GM18526 (cell line): ENCODE data around the gene FBXO2.

ENCODE experiments used
- POLR2A ChIP-seq: IDR thresholded peaks from 3 replicates; pipeline ENCODE4 v1.6.1; 2011; ENCODE audit not compliant: insufficient read length; ENCODE audit errors: extremely low read depth

Gene FBXO2

GRCh38 chr1:11654137-11654938 is at the start of gene FBXO2, which contains the start of gene FBXO44:
Gene FBXO2 (minus strand): TSS chr1:11654429. CDS start chr1:11654340, 89 bp downstream.
Gene FBXO44 (plus strand): TSS chr1:11654877. CDS start chr1:11655836, 959 bp downstream.
- peak; percentile 26 for TF ChIP-seq POLR2A

GRCh38 chr1:11703357-11704193 is 49.3 kb upstream of the FBXO2 start:
- TF ChIP-seq POLR2A = no peak

DNA sequence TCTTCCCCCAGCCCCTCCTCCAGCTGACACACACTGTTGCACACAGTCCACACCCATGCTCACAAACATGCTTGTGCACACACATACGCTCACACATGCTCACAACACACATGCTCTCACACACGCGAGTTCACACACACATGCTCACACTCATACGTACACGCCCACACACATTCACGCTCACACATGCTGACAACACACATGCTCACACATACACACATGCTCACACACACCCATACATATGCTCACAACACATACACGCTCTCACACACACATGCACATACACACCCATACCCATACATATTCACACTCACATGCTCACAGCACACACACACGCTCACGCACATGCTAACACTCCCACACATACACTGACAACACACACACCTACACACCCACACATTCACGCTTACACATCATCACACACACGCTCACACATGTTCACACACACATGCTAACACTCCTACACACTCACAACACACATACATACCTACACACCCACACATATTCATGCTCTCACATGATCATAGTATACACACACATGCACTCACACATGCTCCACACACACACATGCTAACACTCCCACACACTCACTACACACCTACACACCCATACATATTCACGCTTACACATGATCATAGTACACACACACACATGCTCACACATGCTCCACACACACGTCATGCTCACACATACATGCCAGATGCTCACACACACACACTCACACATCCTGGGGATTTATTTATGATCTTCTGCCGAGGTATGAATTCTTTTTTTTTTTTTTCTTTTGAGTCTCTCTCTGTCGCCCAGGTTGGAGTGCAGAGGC is 48.0 kb upstream of the FBXO2 start:
- TF ChIP-seq POLR2A = no peak

- no peak for TF ChIP-seq POLR2A
Observed at GRCh38 chr1:11701551-11701961, 47.3 kb upstream of the FBXO2 start.

DNA sequence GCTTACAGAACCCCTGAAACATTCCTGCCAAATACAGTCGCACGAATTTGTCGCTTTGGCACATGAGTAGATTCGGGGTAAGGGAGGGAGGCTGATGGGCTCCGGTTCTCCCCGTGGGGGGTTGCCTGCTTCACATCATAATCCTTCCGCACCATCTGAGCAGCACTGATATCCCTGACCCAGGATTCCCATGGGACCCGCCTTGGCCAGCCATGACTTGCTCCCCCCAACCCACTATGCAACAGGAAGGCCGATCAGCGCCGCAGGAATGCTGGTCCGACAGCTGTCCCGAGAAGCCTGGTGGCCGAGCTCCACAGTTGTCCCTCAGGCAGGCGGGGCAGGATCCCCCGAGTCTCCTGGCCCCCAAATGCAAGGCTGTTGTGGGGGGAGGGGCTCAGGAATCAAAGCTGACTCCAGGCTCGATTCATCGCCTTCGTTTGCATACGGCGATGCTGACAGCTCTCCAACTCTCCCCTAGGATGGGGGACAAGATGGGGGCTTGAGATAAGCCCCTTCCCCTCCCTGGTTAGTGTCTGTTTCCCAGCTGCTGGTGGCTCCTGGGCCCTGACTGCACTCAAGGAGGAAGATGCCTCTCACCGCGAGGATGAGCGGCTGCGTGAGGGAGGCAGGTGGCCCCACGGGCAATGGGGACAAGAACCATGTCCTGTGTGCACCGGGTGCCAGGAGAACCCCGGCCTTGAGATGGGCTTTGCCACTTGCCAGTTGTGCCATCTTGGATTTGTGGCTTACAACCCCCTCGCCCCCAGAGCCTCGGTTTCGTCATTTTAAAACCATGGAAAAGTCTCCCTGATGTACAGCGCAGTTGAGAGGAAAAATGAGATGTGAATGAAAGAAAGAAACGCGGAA is 46.6 kb upstream of the FBXO2 start:
- TF ChIP-seq POLR2A = no peak

DNA sequence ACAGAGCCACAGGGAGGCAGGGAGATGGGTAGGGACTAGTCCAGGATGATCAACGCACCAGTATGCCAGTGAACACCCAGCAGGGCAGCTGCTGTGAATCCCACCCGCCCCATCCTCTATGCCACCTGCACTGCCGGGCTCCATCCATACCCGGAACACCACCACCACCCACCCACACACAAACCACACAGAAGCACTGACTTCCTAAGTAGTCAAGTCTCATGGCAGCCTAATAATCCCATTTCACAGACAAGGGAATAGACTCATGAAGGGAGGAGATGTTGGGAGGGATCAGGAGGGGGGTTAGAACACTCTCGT is 43.6 kb upstream of the FBXO2 start:
- no peak for TF ChIP-seq POLR2A

DNA sequence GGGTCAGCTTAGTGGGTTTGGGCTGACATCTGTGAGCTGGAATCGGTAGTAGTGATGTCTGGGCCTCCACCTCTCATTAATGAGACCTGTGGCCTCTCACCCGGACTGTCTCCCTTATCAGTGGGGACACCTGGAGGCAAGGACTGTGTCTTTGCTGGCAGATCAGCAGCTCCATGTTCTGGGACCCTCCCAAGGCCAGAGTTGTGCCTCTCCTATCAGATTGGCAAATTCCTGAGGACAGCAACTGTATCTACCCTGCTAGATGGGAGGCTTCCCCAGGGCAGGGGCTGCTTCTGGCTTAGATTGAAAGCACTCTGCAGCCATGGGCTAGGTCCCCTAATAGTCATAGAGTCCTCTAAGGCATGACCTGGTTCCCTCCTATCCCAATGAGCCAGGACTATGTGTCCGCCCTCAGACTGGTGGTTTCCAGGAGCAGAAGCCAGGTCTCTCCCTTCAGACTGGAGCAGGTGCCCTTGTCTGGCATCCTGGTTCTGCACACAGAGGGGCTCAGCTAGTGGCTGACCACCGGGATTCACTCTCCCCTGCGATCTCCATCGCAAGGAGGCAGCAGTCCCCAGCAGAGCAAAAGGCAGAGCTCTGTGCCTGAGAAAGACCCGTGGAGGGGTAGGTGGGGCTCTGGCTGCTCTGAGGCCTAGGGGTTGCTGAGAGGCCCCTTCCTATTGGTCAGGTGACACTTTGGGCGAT is 43.1 kb upstream of the FBXO2 start:
- TF ChIP-seq POLR2A = no peak

DNA sequence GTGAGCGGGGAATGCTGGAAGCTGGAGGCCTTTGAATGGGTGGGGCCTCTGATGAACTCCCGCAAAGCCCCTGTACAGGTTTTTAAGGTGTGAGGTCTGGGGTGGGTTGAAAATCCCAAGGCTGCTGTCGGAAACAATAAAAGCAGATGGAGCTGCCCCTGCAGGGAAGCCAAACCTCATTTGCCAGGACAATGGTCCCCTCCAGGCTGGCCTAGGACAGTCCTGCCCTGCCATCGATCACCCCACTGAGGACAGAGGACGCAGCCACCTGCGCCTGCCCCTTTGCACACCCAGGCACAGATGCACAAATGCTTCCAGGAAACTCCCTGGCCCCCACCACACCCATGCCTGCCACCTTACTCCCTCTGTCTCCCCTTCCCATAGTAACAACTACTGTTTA is 41.6 kb upstream of the FBXO2 start:
- TF ChIP-seq POLR2A = no peak

DNA sequence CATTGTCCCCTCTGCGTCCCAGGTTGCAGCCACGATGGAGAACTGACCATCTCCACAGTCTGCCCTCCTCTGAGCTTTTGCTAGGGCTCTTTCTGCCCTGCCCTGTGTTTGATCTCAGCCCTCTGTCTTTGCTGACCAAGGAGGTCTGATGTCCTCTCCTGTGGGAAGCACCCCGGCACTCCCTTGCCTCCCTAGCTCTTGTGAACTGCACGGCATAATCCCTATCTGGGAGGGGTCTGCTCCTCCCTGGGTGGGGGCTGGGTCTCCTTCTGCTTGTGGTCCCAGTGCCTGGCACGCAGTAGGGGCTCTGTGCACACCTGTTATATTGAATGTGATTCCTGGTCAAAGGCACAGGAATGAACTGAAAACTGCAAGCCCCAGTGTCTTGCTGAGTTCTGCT is 39.7 kb upstream of the FBXO2 start:
- no peak for TF ChIP-seq POLR2A

GRCh38 chr1:11693024-11693590 is 38.9 kb upstream of the FBXO2 start:
- no peak for TF ChIP-seq POLR2A

DNA sequence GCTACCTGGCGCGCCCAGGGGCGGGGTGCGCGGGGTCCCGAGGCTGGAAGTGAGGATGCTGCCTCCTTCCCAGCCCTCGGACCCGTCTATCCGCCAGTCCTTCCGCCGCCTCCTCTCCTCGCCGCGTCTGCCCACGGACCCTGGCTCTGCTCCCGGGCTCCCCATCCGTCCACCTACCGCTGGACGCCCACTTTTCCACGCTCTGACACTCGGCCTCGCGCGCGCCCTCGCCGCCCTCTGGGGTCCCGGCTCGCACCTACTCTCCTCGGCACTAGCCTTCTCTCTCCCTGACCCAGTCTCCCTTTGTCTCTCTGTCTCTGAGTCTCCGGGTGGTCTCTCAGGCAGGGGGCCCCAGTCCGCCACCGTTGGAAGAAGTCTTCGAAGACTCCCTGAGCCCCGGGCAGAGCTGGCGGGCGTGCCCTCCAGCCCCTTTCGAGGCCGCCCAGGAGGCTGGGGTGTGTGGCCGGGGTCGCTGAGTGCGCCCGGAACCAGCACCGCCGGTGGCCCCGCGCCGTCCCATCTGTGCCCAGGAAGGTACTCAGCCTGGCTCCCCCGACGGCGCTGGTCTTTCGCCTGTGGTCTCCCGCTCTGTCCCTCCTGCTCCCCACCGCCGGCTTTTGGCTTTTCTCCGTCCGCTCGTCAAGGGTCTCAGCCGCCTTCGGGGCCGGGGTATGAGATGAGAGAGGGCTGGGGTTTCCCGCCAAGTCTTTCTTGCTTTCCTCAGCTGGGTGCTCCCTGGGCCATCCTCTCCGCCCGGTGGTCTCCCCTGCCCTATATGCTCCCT is 37.9 kb upstream of the FBXO2 start:
- no peak for TF ChIP-seq POLR2A

DNA sequence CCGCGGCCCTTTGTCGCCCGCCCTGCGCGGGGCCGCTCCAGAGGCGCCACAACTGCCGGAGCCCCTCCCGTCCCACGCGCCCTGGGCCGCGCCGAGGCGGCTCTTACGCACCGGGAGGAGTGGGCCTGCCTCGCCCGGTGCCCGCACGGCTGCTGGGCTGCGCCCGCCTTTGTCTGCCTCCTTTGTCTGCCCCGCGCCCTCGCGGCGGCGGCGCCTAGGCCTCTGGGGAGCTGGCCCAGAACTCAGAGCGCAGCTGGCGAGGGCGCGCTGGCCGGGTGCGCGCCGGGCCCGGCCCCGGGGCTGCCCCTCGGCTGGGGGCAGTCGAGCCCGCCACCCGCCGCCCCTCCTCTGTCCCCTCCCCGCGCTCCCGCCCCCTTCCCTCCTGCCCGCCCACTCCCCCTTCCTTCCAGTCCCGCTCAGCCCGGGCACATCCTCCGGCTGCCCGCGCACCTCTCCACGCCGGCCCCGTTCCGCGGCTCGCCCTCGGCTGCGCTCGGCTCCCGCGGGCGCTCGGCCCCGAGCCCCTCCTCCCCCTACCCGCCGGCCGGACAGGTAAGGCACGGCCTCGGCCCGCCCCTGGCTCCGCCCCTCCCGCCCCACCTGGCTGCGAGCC is 37.2 kb upstream of the FBXO2 start, which contains the start of gene DRAXIN:
Gene DRAXIN (plus strand): TSS at position 409 of the 613 bp plus-strand sequence. CDS start 14,549 bp downstream, outside the sequence.
- no peak for TF ChIP-seq POLR2A
